ENCODE measurements around the gene STEAP2.

GRCh38 chr7:90236721-90237289, 25.3 kb downstream of the STEAP2 start:
- TF ChIP-seq CTCF (IDR thresholded peaks at IDR 0.05) (no peak), POLR2AphosphoS5 (IDR thresholded peaks at IDR 0.05) (no peak)

Measured in gastroesophageal sphincter (tissue), 3 donors.